K562 (cell line): ENCODE results near the gene BGN. TPM values are rescaled to one million over a fixed set of nuclear protein-coding genes. Genes with fewer than 3 reads are reported as not detected.

ENCODE experiments used
- ATF7 ChIP-seq: fragments of 450-650 bp; IDR thresholded peaks from 2 replicates; pipeline ENCODE4 v1.7.1; 2014; ENCODE audit warnings: mild to moderate bottlenecking, moderate library complexity
- BRD9 ChIP-seq: fragments of 450-650 bp; IDR thresholded peaks from 2 replicates; pipeline ENCODE4 v1.6.1; 2018; ENCODE audit warnings: low read depth; ENCODE audit not compliant: partially characterized antibody
- CREB1 ChIP-seq, 2 experiments: sonication (generic) in 1 of 2; formaldehyde crosslinking in 1 of 2; IDR thresholded peaks; 2 replicates each; pipeline versions ENCODE4 v1.6.1 to v1.8.0; 2012 to 2022; ENCODE audit warnings: inconsistent platforms in 1 of 2, mild to moderate bottlenecking in 1 of 2, missing genetic modification reagents in 1 of 2, moderate library complexity in 1 of 2
- FUS ChIP-seq: fragments of 200-400 bp; formaldehyde crosslinking; optimal IDR thresholded peaks from 2 replicates; pipeline ENCODE3; 2017; ENCODE audit warnings: low read depth, low read length
- GABPB1 ChIP-seq: sonication (generic); formaldehyde crosslinking; IDR thresholded peaks from 2 replicates; pipeline ENCODE4 v1.8.0; 2022; ENCODE audit warnings: mild to moderate bottlenecking, missing genetic modification reagents
- NRF1 ChIP-seq, 2 experiments: fragments of 450-650 bp; IDR thresholded peaks in 1 of 2; conservative IDR thresholded peaks in 1 of 2; 2 replicates each; pipeline ENCODE4 v1.6.1; 2014; ENCODE audit warnings: mild to moderate bottlenecking in 2 of 2
- POLR2A ChIP-seq: fragments of 450-650 bp; conservative IDR thresholded peaks from 2 replicates; pipeline ENCODE4 v1.6.1; 2016
- PPARD ChIP-seq: fragments of 250-450 bp; sonication (Bioruptor Pico); IDR thresholded peaks from 2 replicates; pipeline ENCODE4 v1.8.0; 2022; ENCODE audit warnings: inconsistent platforms, mild to moderate bottlenecking, moderate library complexity
- SMAD3 ChIP-seq: fragments of 450-650 bp; formaldehyde crosslinking; conservative IDR thresholded peaks from 2 replicates; pipeline ENCODE4 v1.4.0; 2020; ENCODE audit warnings: mild to moderate bottlenecking
- SMARCC2 ChIP-seq: fragments of 450-650 bp; IDR thresholded peaks from 2 replicates; pipeline ENCODE4 v1.6.1; 2017; ENCODE audit warnings: antibody characterized with exemption, moderate library complexity, mild to moderate bottlenecking, low read depth
- STAG1 ChIP-seq: sonication (generic); formaldehyde crosslinking; IDR thresholded peaks from 2 replicates; pipeline ENCODE4 v1.5.0; 2020; ENCODE audit warnings: missing genetic modification reagents, borderline replicate concordance
- SUPT5H ChIP-seq: fragments of 450-650 bp; IDR thresholded peaks from 2 replicates; pipeline ENCODE4 v1.6.1; 2016
- TAL1 ChIP-seq: fragments of 450-650 bp; IDR thresholded peaks from 2 replicates; pipeline ENCODE4 v1.6.1; 2016; ENCODE audit warnings: mild to moderate bottlenecking
- ZFP36 ChIP-seq: fragments of 150-350 bp; IDR thresholded peaks from 2 replicates; pipeline ENCODE4 v1.6.1; 2018; ENCODE audit warnings: low read length, low read depth; ENCODE audit not compliant: partially characterized antibody
- ZNF121 ChIP-seq: sonication (generic); formaldehyde crosslinking; conservative IDR thresholded peaks from 2 replicates; pipeline ENCODE4 v1.8.0; 2022; ENCODE audit warnings: missing genetic modification reagents
- ZNF174 ChIP-seq: fragments of 250-450 bp; sonication (Bioruptor Pico); IDR thresholded peaks from 2 replicates; pipeline ENCODE4 v1.4.0; 2020; ENCODE audit warnings: mild to moderate bottlenecking
- ZNF644 ChIP-seq: fragments of 200-800 bp; sonication (Bioruptor generic); IDR thresholded peaks from 2 replicates; pipeline ENCODE4 v1.6.1; 2016; ENCODE audit warnings: low read depth, missing genetic modification characterization, missing compliant biosample characterization
- polyA plus RNA-seq, 8 experiments: library from polyadenylated mRNA; depleted of rRNA in 4 of 8; stranded (reverse) in 5 of 8; unstranded in 3 of 8; fragments of >200 nt; fragmentation: Nextera tagmentation in 2 of 8; fragmentation: Illumina TruSeq in 1 of 8; extraction: Ambion mirVana in 2 of 8; extraction: Trizol in 1 of 8; gene quantifications; 2 replicates each; pipeline versions ENCODE4 v1.2.1 to v1.2.3, GENCODE V29; 2011 to 2014; ENCODE audit warnings: inconsistent platforms in 1 of 8, missing spikeins in 1 of 8
- total RNA-seq, 7 experiments: library from RNA; depleted of rRNA in 6 of 7; stranded (reverse); fragments of >200 nt in 6 of 7; fragmentation: Illumina TruSeq in 2 of 7; extraction: Trizol in 2 of 7; gene quantifications; 2 replicates each; pipeline versions ENCODE4 v1.2.1 to v1.2.3, GENCODE V29; 2011 to 2021; ENCODE audit warnings: low replicate concordance in 1 of 7
- TF ChIP-seq, protein P1 (sequence below), 2 experiments: IDR thresholded peaks in 1 of 2; conservative IDR thresholded peaks in 1 of 2; 2 replicates each; pipeline ENCODE4 v1.6.1; 2016; ENCODE audit warnings: low read depth in 2 of 2, mild to moderate bottlenecking in 1 of 2, missing compliant biosample characterization in 1 of 2, missing genetic modification characterization in 1 of 2, moderate library complexity in 1 of 2
- TF ChIP-seq, protein P2 (sequence below): IDR thresholded peaks from 2 replicates; pipeline ENCODE4 v1.6.1; 2016; ENCODE audit warnings: missing genetic modification characterization, missing compliant biosample characterization
- TF ChIP-seq, protein P3 (sequence below): IDR thresholded peaks from 2 replicates; pipeline ENCODE4 v1.6.1; 2014; ENCODE audit warnings: antibody characterized with exemption
- TF ChIP-seq, protein P4 (sequence below): fragments of 250-450 bp; sonication (Bioruptor Pico); IDR thresholded peaks from 2 replicates; pipeline ENCODE4 v1.8.0; 2021; ENCODE audit warnings: mild to moderate bottlenecking, moderate library complexity

BGN gene
- total and polyA plus RNA-seq, 9 of the 15 experiments (the other 6 are each of a cell fraction or from before 2014, with no cell fraction given) = 0.11 TPM; not detected in 8

DNA sequence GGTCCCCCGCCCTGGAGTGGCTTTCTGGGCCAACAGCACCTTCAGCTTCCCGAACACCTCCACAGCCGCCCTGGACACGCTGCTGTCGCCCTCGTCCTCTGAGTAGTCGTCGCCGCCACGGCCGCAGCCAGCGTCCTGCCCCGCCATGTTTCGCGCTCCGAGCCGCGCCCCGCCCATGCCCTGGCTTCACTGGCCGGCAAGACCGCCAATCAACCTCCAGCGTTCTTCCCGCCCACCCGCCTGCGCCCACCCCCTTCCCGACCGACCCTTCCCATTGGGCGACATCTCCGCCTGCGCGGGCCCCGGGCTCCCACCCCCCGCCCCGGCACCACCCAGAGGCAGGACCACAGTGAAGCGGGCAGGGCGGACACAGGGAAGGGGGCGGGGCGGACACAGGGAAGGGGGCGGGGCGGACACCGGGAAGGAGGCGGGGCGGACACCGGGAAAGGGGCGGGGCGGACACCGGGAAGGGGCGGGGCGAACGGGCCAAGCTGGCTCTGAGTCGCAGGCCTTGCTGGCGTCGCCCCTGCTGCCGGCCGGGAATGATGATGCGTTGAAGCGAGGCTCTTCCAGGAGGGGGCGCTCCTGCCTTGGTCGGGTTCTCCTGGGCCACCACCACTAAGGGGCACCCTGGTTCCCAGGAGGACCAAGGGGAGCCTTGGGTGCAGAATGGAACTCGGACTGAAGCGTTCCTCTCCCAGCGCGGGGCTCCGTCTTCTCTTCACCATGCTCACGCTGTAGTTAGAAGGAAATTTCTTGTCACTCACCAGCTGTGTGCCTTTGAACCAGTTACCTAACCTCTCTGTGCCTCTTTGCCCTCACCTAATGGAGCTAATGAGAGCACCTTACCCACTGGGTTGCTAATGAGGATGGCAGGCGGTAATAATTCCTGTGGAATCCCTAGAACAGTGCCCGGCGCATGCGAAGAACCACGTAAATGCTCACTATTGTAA, 24.1 kb upstream of the BGN start, which contains the start of gene HAUS7 (continued):
- TF ChIP-seq, protein P1, sequence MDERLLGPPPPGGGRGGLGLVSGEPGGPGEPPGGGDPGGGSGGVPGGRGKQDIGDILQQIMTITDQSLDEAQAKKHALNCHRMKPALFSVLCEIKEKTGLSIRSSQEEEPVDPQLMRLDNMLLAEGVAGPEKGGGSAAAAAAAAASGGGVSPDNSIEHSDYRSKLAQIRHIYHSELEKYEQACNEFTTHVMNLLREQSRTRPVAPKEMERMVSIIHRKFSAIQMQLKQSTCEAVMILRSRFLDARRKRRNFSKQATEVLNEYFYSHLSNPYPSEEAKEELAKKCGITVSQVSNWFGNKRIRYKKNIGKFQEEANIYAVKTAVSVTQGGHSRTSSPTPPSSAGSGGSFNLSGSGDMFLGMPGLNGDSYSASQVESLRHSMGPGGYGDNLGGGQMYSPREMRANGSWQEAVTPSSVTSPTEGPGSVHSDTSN (CRISPR knock-in tag; IDR thresholded peaks at IDR 0.05; ENCODE audit: low read depth) = peak; percentile 74
- TF ChIP-seq, protein P1 (tag; conservative IDR thresholded peaks at IDR 0.05; ENCODE audit: low read depth) = peak; percentile 76
- TF ChIP-seq STAG1 (CRISPR knock-in tag) = no peak
- peak; percentile 69 for TF ChIP-seq NRF1 (conservative IDR thresholded peaks at IDR 0.05 in 1 of 2, IDR thresholded peaks at IDR 0.05 in 1 of 2)
- no peak for TF ChIP-seq PPARD (CRISPR knock-in tag)
- no peak for TF ChIP-seq SMARCC2
- TF ChIP-seq, protein P2, sequence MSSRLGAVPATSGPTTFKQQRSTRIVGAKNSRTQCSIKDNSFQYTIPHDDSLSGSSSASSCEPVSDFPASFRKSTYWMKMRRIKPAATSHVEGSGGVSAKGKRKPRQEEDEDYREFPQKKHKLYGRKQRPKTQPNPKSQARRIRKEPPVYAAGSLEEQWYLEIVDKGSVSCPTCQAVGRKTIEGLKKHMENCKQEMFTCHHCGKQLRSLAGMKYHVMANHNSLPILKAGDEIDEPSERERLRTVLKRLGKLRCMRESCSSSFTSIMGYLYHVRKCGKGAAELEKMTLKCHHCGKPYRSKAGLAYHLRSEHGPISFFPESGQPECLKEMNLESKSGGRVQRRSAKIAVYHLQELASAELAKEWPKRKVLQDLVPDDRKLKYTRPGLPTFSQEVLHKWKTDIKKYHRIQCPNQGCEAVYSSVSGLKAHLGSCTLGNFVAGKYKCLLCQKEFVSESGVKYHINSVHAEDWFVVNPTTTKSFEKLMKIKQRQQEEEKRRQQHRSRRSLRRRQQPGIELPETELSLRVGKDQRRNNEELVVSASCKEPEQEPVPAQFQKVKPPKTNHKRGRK (tag) = no peak
- TF ChIP-seq SUPT5H = peak; percentile 63
- TF ChIP-seq ZNF121 (CRISPR knock-in tag) = no peak
- no peak for TF ChIP-seq ZNF644 (tag)
- no peak for TF ChIP-seq SMAD3 (CRISPR knock-in tag)
- no peak for TF ChIP-seq TAL1
- peak; percentile 33; the same call in 1 of the 2 replicates for TF ChIP-seq ATF7
- no peak for TF ChIP-seq GABPB1 (CRISPR knock-in tag)
- TF ChIP-seq CREB1 (IDR thresholded peaks at IDR 0.05) = peak; percentile 97
- TF ChIP-seq CREB1 (CRISPR knock-in tag; IDR thresholded peaks at IDR 0.05) = peak; percentile 97
- peak; percentile 64 for TF ChIP-seq BRD9
- TF ChIP-seq, protein P3, sequence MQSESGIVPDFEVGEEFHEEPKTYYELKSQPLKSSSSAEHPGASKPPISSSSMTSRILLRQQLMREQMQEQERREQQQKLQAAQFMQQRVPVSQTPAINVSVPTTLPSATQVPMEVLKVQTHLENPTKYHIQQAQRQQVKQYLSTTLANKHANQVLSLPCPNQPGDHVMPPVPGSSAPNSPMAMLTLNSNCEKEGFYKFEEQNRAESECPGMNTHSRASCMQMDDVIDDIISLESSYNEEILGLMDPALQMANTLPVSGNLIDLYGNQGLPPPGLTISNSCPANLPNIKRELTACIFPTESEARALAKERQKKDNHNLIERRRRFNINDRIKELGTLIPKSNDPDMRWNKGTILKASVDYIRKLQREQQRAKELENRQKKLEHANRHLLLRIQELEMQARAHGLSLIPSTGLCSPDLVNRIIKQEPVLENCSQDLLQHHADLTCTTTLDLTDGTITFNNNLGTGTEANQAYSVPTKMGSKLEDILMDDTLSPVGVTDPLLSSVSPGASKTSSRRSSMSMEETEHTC = no peak
- TF ChIP-seq, protein P4, sequence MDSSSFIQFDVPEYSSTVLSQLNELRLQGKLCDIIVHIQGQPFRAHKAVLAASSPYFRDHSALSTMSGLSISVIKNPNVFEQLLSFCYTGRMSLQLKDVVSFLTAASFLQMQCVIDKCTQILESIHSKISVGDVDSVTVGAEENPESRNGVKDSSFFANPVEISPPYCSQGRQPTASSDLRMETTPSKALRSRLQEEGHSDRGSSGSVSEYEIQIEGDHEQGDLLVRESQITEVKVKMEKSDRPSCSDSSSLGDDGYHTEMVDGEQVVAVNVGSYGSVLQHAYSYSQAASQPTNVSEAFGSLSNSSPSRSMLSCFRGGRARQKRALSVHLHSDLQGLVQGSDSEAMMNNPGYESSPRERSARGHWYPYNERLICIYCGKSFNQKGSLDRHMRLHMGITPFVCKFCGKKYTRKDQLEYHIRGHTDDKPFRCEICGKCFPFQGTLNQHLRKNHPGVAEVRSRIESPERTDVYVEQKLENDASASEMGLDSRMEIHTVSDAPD (CRISPR knock-in tag) = no peak
- peak; percentile 91 for TF ChIP-seq ZFP36
- no peak for TF ChIP-seq FUS
- peak; percentile 67 for TF ChIP-seq POLR2A
- TF ChIP-seq ZNF174 = no peak
